Measurements from ENCODE around the gene OR6K3. TPM values are rescaled to one million over a fixed set of nuclear protein-coding genes. Genes with fewer than 3 reads are reported as not detected.

Gene OR6K3, protein sequence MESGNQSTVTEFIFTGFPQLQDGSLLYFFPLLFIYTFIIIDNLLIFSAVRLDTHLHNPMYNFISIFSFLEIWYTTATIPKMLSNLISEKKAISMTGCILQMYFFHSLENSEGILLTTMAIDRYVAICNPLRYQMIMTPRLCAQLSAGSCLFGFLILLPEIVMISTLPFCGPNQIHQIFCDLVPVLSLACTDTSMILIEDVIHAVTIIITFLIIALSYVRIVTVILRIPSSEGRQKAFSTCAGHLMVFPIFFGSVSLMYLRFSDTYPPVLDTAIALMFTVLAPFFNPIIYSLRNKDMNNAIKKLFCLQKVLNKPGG
- total RNA-seq (2014; rRNA removed; shearing (Covaris generic)) (not detected in 2 replicates), total RNA-seq (2022) (not detected in 2 replicates), Bru-seq, nascent RNA (not detected), BruChase-seq, experiment 1, labeled RNA remaining after a 6-hour chase (not detected), BruChase-seq, experiment 2, labeled RNA remaining after a 2-hour chase (not detected)
- long read RNA-seq, result 0 reads

DNA sequence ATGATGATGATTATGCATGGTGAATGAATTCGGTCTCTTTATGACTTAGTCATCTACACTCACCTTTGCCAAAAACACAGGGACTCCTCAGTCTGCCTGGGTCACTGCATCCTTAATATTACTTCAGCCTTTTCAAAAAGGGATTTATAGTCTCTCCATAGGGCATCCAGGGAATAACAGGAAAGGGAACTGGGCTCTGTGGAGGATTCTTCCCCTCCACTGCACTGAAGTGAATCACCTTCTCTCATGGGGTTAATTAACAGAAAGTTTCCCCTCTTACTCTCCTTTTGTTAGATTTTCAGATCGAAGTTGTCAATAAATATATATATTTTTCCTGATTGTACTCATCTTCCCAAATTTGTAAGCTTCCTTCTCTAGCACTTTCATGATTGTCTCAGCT, at the start of gene OR6K3:
Gene OR6K3, minus strand, starts transcription at position 101 of the 400 bp plus-strand sequence. CDS start 2,605 bp downstream, outside the sequence.
- H3K4me1 ChIP-seq (ENCODE audit: insufficient read depth, low read length, poor library complexity, severe bottlenecking), result no peaks in the 10 kb centered on the region
- TF ChIP-seq CTCF (conservative IDR thresholded peaks at IDR 0.05; ENCODE audit: low read length), result no peak
- no peak for TF ChIP-seq EZH2phosphoT487 (IDR thresholded peaks at IDR 0.05; ENCODE audit: borderline replicate concordance, low read depth, low read length)
- no peaks in the 10 kb centered on the region for H3K9me3 ChIP-seq (ENCODE audit: low read length)
- DNase-seq (ENCODE audit: low spot score), result no peak
- H3K4me2 ChIP-seq (ENCODE audit: low read length), result no peak within 1 kb of the TSS
- intact Hi-C loops (cut with micrococcal nuclease; ENCODE audit: unreplicated experiment), result no loop called here
- no peaks in the 10 kb centered on the region for H3K9me2 ChIP-seq (ENCODE audit: insufficient read depth, low read length)
- no peak within 1 kb of the TSS for H2AFZ ChIP-seq (ENCODE audit: low read length)
- H3K4me3 ChIP-seq (ENCODE audit: low read depth, low read length, poor library complexity, severe bottlenecking), result no peak within 1 kb of the TSS
- BruUV-seq (replicated peaks), result no TSS peak
- H3K36me3 ChIP-seq (ENCODE audit: insufficient read depth, low read length), result no peaks in the 10 kb centered on the region
- H3K27ac ChIP-seq (ENCODE audit: low read depth, low read length, poor library complexity, severe bottlenecking), result no peak within 1 kb of the TSS
- CTCF ChIA-PET (ENCODE audit: unreplicated experiment), result no interaction called here
- no peaks in the 10 kb centered on the region for H3K79me2 ChIP-seq (ENCODE audit: insufficient read depth, low read depth, low read length)
- H4K20me1 ChIP-seq (ENCODE audit: insufficient read depth, low read length), result no peaks in the 10 kb centered on the region
- POLR2A ChIA-PET, result interaction anchor here (1.2 kb wide), 1 partner anchor 11 kb away, joined by 3 read pairs; no protein-coding TSS in a partner anchor

GRCh38 chr1:158754420-158754819, 33.9 kb upstream of the OR6K3 start, which contains the start of gene OR6K6:
TSS of gene OR6K6 (plus strand) at chr1:158754720. CDS start at chr1:158754888, 168 bp downstream.
- H4K20me1 ChIP-seq (ENCODE audit: insufficient read depth, low read length), result no peaks in the 10 kb centered on the region
- no peak within 1 kb of the TSS for H2AFZ ChIP-seq (ENCODE audit: low read length)
- no peak within 1 kb of the TSS for H3K4me2 ChIP-seq (ENCODE audit: low read length)
- no TSS peak for BruUV-seq (replicated peaks)
- no peak within 1 kb of the TSS for H3K27ac ChIP-seq (ENCODE audit: low read depth, low read length, poor library complexity, severe bottlenecking)
- H3K4me1 ChIP-seq (ENCODE audit: insufficient read depth, low read length, poor library complexity, severe bottlenecking), result no peaks in the 10 kb centered on the region
- H3K36me3 ChIP-seq (ENCODE audit: insufficient read depth, low read length), result no peaks in the 10 kb centered on the region
- no peaks in the 10 kb centered on the region for H3K9me3 ChIP-seq (ENCODE audit: low read length)
- TF ChIP-seq EZH2phosphoT487 (IDR thresholded peaks at IDR 0.05; ENCODE audit: borderline replicate concordance, low read depth, low read length), result no peak
- TF ChIP-seq CTCF (conservative IDR thresholded peaks at IDR 0.05; ENCODE audit: low read length), result no peak
- intact Hi-C loops (cut with micrococcal nuclease; ENCODE audit: unreplicated experiment), result no loop called here
- ChIA-PET POLR2A (no interaction called here), CTCF (ENCODE audit: unreplicated experiment) (no interaction called here)
- no peaks in the 10 kb centered on the region for H3K9me2 ChIP-seq (ENCODE audit: insufficient read depth, low read length)
- H3K79me2 ChIP-seq (ENCODE audit: insufficient read depth, low read depth, low read length), result no peaks in the 10 kb centered on the region
- no peak within 1 kb of the TSS for H3K4me3 ChIP-seq (ENCODE audit: low read depth, low read length, poor library complexity, severe bottlenecking)
- DNase-seq (ENCODE audit: low spot score), result no peak

DNA sequence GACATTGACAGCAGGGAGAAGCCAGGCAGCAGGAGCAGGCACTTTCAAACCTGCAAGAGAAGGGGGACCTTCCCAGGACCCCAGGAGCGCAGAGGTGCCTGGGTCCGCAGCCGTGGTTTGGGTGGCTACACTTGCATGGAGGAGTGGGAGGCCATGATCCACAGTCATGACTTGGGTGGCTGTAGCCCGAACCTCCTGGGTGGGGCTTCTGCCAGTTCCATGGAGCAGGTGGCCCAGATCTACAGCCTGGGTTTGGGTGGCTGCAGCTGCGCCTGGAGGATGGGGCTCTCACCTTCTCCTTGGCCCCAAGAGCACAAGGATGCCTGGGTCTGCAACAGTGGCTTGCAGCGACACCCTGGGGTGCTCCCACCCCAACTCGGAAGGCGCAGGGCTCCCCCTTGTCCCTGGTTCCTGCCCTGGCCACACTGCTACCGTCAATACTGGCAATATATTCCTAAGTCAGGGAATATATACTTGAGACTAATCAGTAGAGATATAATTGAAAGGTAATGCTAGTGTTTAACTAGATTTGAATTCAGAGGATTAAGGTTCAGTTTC, 31.7 kb upstream of the OR6K3 start:
- BruUV-seq (replicated peaks), result no TSS peak
- POLR2A ChIA-PET, result no interaction called here

More for the DNA sequence above, 31.7 kb upstream of the OR6K3 start:
- H3K36me3 ChIP-seq (ENCODE audit: insufficient read depth, low read length), result no peaks in the 10 kb centered on the region
- no peak overlapping the region for H2AFZ ChIP-seq (ENCODE audit: low read length)
- H3K4me3 ChIP-seq (ENCODE audit: low read depth, low read length, poor library complexity, severe bottlenecking), result no peak overlapping the region
- H4K20me1 ChIP-seq (ENCODE audit: insufficient read depth, low read length), result no peaks in the 10 kb centered on the region
- no peak for DNase-seq (ENCODE audit: low spot score)
- no peak overlapping the region for H3K4me2 ChIP-seq (ENCODE audit: low read length)
- intact Hi-C loops (cut with micrococcal nuclease; ENCODE audit: unreplicated experiment), result no loop called here
- TF ChIP-seq EZH2phosphoT487 (IDR thresholded peaks at IDR 0.05; ENCODE audit: borderline replicate concordance, low read depth, low read length) (no peak), CTCF (conservative IDR thresholded peaks at IDR 0.05; ENCODE audit: low read length) (no peak)
- no peaks in the 10 kb centered on the region for H3K9me3 ChIP-seq (ENCODE audit: low read length)
- no peaks in the 10 kb centered on the region for H3K79me2 ChIP-seq (ENCODE audit: insufficient read depth, low read depth, low read length)
- H3K27ac ChIP-seq (ENCODE audit: low read depth, low read length, poor library complexity, severe bottlenecking), result no peak overlapping the region
- CTCF ChIA-PET (ENCODE audit: unreplicated experiment), result no interaction called here
- no peaks in the 10 kb centered on the region for H3K4me1 ChIP-seq (ENCODE audit: insufficient read depth, low read length, poor library complexity, severe bottlenecking)
- no peaks in the 10 kb centered on the region for H3K9me2 ChIP-seq (ENCODE audit: insufficient read depth, low read length)
